HG02623 (cell line): Measurements from ENCODE around the gene FAM83B.

Experiments used
- ATAC-seq: cut with Tn5 transposase; IDR thresholded peaks from one replicate; pipeline ENCODE4 v1.9.1; 2021; ENCODE audit warnings: moderate library complexity; ENCODE audit not compliant: unreplicated experiment

The FAM83B gene

DNA sequence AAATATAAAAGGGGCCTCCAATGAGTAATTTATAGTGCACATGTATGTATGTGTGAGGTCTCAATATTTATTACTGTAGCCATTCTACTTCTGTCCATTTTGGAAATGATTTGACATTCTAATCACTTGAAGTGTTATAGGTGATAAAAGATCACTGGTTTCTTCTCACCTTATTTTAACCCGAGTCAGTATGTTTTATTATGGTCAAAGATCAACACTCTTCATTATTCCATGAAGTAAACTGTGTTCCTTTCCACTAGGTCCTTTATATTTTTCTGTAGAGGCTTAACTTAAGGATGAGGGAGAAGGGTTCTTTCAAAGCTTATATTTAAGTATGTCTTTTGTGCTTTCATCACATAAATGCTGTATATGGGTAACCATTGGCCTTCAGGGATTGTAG lies 47.2 kb downstream of the FAM83B start:
- ATAC-seq, result no peak

DNA sequence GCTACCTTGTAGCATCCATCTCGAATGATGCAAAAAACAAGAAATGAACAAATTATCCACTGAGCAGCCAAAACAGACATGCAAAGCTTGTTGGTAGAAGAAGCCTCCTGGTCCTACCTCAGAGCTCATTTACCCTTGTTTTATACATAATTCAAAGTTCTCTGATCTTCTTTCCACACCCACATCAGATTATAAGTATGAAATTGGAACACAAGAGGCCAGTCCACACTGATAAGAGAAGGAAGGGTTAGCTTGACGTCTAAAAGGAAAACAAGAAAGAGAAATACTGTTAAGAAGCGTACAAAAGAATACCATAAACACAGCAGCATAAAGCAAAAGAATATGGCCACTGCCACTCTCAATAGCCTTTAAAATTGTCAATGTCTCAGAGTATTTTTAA lies 49.7 kb downstream of the FAM83B start:
- no peak for ATAC-seq

DNA sequence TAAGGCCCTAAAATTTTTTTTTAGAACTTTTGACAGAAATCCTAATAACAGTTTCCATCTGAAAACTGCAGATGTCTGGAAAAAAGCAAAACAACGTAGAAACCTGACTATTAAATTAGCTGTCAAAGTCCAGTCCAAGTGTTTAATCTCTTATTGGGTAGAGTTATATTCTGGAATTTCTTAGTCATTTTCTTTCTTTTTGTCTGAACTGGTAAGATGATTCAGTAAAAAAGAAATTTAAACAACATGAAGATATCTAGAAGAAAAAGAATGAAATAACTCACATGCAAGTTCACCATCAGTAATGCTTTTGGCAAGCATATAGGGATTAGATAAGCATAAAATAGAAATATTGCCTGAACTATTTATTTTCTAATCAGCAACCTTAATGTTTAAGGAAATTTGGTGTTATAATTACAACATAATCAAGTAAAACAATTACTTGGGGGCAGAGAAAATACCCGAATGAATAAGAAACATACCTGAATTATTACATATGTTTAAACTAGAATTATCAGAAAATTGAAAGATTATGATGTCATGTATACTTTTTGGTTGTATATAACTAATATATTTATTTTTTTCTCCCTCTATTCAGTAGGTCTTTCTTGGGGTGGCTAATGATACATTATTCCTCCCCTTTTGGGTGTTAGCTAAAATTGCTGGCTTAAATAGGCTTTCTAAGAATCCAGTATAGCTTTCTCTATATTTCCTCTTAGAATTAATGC lies 51.1 kb downstream of the FAM83B start:
- ATAC-seq, result no peak

DNA sequence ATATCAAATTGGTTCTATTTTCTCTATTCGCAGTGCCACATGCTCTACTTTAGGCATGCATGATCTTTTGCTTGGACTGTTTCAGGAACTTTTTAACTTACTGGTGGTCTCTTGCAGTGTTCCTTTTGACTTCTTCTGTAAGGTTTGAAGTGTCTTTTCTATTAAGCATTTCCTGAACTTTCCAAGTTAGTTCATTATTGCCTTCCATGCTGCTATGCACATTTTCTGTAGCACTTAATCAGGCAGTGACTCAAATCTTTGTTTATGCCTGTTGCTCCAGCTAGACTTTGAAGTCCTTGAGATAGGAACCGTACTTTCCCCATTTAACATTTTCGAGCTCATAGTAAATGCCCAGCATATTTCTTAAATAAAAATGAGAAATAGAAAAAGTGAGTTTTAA lies 52.2 kb downstream of the FAM83B start:
- no peak for ATAC-seq

DNA sequence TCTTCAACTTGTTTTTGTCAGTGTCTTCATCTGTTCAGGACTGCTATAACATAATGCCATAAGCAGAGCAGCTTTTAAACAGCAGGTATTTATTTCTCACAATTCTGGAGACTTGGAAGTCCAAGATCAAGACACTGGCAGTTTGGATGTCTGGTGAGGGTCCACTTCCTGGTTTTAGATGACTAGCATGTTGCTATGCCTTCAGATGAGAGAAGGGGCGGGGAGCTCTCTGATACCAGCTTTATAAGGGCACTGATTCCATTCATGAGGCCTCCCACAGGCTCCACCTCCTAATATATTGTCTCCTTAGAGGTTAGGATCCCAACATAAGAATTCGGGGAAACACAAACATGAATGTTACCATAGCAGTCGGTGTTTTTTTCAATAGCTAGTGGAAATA lies 52.9 kb downstream of the FAM83B start:
- no peak for ATAC-seq

DNA sequence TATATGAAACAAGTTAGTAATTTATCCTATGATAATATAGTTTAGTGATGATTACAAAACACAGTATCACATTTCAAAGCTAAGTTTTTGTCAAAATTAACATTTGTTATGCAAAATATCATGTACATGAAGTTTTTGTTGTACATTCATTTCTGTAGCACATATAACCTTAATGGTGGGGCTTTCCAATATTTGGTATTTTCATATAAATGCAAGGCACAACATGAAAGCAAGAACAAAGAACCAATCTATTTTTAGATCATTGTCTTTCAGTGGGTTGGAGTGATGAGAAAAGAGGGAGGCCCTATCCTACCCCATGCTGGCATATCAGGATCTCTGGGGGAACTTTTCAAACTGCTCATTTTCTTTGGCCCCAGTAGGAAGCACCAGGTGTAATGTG lies 53.4 kb downstream of the FAM83B start:
- no peak for ATAC-seq

DNA sequence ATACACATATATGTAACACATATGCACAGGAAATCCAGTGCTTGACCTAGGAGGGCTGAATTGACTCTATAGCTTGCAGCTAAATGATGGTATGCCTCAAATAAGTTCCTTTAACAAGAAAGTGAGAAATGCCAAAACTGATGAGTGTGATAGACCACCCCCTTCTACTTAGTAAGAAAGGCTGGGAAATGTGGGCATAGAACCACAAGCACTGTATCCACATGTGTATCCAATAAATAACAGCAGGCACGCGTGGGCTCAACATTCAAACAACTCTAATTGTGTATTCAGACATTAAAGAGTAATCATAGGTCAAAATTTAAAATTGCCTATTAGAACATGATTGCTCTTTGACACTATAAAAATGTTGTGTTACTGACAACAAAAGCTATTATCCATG lies 54.1 kb downstream of the FAM83B start:
- no peak for ATAC-seq

DNA sequence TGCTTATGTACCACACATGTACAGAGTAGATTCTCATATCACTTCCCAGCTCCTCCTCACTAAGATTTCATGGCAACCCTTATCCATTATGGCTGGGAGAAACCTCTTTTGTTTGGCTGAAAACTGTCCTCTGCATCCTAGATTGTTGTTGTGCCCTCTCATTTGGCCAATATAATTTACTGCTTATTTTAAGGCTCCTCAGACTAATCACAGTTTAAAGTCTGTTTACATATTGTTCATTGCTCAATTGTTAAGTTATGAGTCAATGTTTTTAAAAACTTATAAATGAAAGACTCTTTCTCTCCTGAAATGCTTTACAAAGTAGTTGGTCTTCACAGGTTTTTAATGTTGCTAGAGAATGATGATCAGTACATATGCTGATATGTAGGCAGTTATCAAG lies 57.3 kb downstream of the FAM83B start:
- ATAC-seq, result no peak

DNA sequence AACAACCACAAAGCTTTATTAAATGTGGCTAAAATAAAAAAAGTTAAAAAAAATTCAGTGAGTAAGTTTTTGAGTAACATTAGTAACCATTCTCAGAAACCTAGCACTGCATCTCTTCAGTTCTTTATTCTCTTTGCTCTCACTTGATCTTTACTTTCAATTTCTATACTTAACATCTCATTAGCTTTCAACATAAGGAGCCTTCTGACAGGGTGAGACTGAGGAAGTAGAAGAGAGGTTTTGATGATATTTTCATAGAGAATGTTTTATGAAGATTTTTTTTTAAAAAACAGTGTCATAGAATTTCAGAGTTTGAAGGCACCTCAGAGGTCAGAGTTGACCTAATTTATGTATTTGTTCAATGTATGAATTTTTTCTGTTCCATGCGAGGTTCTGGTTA lies 60.8 kb downstream of the FAM83B start:
- ATAC-seq, result no peak

DNA sequence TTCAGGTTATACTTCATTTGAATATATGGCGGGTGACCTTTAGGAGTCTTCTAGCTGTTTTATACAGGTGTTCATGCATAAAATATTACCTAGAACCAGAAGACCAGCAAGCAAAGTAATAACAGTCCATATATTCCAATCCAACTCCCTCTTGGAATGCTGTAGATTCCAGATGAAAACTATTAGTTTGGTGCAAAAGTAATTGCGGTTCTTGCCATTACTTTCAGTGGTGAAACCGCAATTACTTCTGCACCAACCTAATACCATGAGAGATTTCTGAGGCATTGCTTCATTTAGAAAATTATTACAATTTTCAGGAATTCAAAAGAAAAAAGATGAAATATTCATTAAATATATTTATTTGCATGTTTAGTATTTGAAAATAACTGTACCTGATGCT lies 62.6 kb downstream of the FAM83B start:
- no peak for ATAC-seq

DNA sequence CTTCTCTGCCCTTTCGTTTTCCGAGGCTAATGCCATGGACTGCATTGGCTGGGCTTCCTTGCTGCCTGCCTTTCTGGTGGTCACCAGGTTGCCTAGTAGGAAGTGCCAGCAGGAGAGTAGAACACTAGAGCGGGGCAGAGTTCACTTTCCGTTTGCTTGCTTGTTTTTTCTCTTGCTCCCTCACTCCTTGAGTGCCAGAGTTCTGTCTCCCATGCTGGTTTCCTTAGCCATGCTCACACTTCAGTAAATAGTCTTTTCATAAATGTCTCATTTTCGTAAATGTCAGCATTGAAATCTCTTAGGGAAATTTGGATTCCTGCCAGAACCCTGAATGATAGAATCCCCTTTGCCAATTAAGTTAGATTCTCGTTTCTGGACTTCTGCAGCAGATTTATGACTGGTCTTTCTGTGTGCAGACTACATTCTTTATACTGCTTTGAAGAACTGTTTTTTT lies 63.9 kb downstream of the FAM83B start:
- no peak for ATAC-seq

DNA sequence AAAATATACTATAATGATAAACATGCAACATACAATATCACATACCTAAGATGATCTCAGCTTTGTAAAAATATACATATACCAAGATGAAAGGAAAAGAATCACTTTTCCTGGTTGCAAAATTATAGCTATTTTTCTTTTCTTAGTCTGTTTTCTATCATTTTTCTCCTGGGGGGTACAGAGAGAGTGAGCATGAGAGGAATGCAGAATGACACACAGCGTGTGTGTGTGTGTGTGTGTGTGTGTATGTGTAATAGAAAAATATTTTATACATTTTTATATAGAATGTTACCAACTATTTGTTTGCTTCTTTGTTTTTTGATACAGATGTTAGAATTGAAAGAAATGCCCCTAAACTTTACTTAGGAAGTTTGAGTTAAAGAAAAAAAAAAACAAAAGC lies 64.3 kb downstream of the FAM83B start:
- no peak for ATAC-seq

DNA sequence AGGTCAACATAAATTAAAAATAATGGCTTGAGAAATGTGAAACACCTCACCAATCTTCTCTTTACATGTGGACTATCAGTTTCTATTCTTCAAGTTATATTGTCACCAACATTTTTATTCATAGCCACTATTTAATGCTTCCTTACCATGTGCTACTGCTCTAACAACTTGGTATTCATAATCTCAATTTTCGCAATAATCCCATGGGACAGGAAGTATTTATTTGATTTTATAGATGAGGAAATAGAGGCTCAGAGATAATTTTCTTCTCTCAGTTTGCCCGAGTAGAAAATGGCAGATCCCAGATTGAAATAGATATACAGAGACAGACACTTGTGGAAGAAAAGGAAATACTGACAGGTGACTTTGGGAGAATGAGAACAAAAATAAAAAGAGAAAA lies 66.6 kb downstream of the FAM83B start:
- no peak for ATAC-seq

DNA sequence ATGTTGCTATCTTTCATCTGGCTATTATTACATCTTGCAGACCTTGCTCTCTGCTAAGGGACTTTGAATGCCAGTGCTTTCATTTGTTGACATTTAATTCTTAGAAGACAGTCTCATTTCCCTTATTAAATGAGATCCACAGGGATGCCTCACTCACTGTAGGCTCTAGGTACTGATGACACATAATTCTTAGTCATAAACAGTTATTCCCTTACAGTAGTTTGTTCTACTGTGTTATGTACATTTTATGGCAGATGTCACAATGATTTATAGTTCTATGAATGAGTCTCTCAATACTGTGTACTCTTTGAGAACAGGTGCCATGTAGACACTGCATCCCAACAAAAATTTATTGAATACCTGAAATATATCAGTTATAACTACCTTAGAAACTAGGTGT lies 70.3 kb downstream of the FAM83B start:
- no peak for ATAC-seq

DNA sequence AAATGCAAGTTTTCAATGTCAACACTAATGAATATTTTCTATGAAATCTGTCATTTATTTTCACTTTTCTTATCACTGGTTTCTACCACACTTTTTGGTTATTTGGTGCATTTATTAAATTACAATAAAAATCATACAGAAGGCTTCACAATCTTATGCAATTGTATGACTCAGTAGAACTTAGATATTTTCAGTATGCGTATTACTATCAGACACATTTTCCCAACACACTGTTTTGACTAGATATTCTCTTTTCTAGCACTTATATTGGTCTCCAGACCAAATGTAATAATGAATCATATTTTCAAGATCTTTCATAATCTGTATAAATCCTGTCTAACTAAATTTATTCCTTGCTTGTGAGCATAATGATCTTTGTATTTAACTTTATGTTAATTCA lies 74.1 kb downstream of the FAM83B start:
- ATAC-seq, result no peak

DNA sequence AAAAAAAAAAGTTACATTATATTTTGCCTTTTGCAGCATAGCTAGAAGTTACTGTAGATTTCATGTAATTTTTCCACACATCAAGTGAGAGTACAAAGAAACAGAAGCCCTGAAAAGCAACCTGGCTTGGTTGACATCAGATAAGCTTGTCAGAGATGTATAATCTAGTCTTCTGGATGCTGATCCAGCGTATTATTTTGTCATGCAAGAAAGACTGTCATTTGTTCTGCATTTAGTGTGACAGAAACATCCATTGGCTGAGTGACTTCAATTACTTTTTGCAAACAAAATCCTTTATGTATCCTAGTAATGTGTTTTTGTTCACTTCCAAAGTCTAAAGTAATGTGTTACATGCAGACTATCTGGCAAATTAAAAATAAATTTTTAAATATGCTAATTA lies 75.3 kb downstream of the FAM83B start:
- ATAC-seq, result no peak

DNA sequence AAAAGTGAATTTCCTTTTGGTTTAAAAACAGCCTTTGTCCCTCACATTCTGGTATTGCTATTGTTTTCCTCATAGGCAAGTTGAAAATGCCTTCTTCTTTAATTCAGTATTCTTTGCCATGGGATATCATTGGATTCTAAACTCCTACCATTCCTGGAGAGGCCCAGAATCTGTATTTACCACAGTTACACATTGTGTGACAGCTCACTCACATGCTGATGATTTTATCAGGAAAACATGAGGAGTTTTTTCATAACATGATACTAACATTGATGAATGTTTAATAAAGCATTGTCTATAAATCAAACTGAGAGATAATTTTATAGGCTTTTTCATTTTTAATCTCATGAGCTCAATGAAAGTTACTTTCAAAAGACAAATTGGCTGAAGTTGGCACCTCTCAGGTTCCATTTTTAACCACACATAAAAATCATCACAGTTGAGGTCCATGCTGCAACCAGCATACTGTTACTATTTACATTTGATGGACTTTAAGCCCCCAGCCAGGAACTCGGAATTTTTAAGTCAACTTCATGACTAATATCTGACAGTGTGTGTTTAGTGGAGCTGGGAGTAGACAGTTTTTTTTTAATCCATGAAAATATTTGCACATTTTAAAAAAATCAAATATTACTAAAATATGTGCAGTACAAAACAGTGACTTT lies 82.8 kb downstream of the FAM83B start:
- ATAC-seq, result no peak

DNA sequence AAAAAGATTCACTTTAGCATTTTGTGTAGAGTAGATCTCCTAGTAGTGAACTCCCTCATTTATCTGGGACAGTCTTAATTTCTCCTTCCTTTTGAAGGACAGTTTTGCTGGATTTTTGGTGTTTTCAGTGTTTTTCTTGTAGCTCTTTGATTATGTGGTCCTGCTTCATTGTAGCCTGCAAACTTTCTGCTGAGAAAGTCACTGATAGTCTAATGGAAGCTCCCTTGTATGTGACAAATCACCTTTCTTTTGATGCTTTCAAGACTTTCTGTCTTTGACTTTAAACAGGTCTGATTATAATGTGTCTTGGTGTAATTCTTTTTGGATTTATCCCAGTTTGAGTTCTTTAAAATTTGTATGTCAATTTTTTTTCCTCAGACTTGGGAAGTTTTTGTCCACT lies 86.1 kb downstream of the FAM83B start:
- ATAC-seq, result no peak

DNA sequence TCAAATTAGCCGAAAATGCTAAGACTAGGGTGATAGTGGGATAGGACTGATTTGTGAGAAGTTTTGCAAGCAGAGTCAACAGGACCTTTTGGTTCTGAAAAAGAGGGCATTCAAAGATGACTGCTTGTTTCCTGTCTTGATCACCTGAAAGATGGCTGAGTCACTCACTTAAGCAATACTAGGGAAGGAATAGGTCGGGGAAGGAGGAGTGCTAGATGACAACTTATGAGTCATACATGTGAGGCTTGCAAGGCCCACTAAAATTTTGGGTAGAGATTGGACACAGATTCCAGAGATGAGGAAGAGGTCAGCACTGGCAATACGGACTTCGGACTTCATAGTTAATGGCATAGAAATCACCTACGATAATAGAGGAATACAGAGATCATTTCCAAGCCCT lies 89.2 kb downstream of the FAM83B start:
- ATAC-seq, result no peak

DNA sequence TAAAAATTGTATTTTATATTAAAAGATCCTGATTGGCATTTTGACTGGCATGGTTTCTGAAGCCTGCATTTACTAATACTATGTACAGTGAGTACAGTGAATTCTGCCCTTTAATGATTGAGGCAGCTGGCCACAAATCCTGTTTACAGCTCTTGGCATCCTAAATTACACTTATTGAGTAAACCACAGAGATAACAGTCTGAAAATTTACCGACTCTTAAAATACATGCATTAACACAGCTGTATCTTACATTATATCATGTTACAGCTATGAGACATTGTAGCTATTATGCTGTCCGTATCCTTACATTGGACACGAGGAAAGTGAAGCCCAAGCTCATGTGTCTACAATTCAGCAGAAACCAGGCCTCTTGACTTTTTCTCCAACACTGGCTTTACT lies 90.8 kb downstream of the FAM83B start:
- no peak for ATAC-seq

DNA sequence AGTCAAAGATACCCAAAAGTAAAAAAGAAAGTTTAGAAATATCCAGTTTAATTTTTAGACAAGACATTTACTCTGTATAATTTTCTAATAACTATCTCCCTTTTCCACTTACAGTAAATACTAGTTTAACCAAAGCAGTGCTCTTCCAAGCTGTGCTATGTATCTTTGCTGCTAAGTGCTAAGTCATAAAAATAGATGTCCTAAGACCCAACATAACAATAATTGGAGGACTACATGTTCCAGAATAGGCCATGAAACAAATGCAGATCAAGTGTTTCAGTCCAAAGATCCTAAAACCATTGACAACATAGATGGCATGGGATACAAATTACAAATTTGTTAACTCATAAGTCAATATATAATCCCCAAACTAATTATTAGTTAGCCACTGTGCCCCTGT lies 111.1 kb downstream of the FAM83B start:
- no peak for ATAC-seq

DNA sequence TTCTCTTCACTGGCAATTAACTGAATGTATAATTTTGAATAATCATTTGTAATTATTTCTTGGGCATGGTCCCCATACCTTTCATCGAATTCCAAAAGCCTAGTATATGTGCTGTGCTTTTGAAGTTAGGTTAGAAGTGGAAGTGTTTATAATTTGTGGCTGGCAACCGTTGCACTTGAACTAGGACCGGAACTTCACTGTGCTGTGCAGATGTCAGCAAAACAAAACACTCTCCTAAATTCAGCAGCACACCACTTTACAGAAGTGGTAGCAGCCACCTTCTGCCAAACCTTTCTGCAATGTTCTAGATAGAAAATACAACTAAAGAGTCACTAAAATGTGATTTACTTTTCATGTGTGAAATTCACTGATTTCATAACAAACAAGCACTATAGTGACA lies 111.9 kb downstream of the FAM83B start:
- no peak for ATAC-seq

DNA sequence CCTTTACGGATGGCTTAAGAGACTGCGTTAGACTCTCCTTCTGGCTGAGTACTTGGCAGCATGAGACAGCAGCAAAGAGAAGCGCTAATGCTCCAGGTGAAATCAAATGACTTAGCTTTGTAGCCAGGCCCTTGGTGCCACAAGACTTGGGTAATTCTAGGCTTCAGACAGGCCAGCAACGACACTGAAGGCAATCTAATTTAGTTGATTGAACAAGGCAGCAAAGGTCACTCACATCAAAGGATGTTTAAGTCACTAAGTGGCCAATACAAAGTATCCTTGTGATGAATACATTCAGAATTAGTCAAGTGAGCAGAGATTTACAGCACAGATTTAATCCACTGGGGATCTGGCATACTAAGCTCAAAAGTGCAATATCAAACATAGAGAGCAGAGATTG lies 113.2 kb downstream of the FAM83B start:
- ATAC-seq, result no peak
